ENCODE results near the gene SFRP5. TPM values are rescaled to one million over a fixed set of nuclear protein-coding genes. Genes with fewer than 3 reads are reported as not detected.

The SFRP5 gene
- total RNA-seq, 1 experiment from 2014 or later, result 3.5 TPM

DNA sequence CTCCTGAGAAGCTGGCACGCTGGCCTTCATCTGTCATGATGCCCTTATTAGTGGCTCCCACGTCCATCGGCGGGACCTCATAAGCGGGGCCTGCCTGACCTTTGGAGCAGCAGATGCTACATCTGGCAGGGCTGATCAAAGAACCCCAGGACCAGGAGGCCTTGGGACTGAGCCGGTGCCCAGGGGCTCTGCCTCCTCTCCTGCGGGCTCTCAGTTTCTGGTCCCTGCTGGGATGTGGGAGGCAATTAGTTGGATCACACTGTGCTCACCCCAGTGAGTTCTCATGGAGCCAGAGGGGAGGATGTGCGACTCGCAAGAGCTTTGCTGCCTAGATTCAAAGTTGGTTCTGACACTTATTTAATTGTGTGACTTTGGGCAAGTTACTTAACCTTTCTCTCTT is 28.7 kb upstream of the SFRP5 start:
- Mint-ChIP-seq H3K4me3 (no peak overlapping the region), H3K4me1 (peaks cover 8% of the 10 kb centered on the region)
- POLR2A ChIA-PET, result no interaction called here

DNA sequence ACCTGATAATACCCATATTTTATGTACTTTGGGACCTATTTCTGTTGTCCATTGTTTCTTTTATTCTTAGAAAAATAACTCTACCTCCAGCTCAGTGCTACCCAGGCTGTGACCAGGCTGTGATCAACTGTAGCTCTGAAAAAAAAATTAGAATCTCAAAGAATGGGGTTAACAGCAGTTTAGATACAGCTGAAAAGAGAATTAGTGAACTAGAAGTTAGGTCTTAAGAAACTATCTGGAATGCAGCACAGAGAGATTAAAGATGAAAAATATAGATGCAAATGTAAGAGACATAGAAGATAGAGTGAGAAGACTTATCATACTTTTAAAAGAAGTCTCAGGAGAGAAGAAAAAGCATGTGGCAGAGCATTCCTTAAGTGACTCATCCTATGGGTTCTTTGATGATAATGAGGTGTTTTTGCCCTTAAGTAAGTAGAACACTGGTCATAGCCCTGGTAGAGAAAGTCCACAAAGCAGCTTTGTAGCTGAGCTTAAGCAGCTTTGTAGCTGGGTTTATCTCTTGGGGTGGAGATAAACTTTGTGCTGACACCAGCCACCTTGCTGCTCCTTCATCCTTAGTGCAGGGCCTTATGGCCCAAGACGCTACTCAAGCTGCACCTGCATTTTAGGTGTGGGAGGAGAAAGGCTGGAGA is 27.3 kb upstream of the SFRP5 start:
- peaks cover 24% of the 10 kb centered on the region for H3K9me3 Mint-ChIP-seq
- H3K4me1 Mint-ChIP-seq, result no peaks in the 10 kb centered on the region
- H3K36me3 Mint-ChIP-seq, result no peaks in the 10 kb centered on the region
- ATAC-seq, result no peak
- ChIA-PET CTCF (no interaction called here), POLR2A (no interaction called here)
- no peak for DNase-seq (ENCODE audit: low spot score)
- no peak overlapping the region for H3K4me3 Mint-ChIP-seq
- H3K27ac Mint-ChIP-seq, result no peak overlapping the region
- H3K27me3 Mint-ChIP-seq (ENCODE audit: low read depth), result peaks cover 2% of the 10 kb centered on the region; the same call in 1 of the 2 replicates
- TF ChIP-seq, protein P1, sequence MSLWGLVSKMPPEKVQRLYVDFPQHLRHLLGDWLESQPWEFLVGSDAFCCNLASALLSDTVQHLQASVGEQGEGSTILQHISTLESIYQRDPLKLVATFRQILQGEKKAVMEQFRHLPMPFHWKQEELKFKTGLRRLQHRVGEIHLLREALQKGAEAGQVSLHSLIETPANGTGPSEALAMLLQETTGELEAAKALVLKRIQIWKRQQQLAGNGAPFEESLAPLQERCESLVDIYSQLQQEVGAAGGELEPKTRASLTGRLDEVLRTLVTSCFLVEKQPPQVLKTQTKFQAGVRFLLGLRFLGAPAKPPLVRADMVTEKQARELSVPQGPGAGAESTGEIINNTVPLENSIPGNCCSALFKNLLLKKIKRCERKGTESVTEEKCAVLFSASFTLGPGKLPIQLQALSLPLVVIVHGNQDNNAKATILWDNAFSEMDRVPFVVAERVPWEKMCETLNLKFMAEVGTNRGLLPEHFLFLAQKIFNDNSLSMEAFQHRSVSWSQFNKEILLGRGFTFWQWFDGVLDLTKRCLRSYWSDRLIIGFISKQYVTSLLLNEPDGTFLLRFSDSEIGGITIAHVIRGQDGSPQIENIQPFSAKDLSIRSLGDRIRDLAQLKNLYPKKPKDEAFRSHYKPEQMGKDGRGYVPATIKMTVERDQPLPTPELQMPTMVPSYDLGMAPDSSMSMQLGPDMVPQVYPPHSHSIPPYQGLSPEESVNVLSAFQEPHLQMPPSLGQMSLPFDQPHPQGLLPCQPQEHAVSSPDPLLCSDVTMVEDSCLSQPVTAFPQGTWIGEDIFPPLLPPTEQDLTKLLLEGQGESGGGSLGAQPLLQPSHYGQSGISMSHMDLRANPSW (CRISPR knock-in tag; conservative IDR thresholded peaks at IDR 0.05; ENCODE audit: low read depth), result no peak
- TF ChIP-seq NFATC4 (CRISPR knock-in tag; IDR thresholded peaks at IDR 0.05), result no peak
- no peak for TF ChIP-seq PRRX2 (CRISPR knock-in tag; IDR thresholded peaks at IDR 0.05)
- no peak for TF ChIP-seq TP53 (CRISPR knock-in tag; IDR thresholded peaks at IDR 0.05)
- TF ChIP-seq JUN (CRISPR knock-in tag; IDR thresholded peaks at IDR 0.05), result no peak

More for the DNA sequence above, 28.7 kb upstream of the SFRP5 start:
- H3K9me3 Mint-ChIP-seq, result peaks cover 24% of the 10 kb centered on the region
- TF ChIP-seq, protein P2, sequence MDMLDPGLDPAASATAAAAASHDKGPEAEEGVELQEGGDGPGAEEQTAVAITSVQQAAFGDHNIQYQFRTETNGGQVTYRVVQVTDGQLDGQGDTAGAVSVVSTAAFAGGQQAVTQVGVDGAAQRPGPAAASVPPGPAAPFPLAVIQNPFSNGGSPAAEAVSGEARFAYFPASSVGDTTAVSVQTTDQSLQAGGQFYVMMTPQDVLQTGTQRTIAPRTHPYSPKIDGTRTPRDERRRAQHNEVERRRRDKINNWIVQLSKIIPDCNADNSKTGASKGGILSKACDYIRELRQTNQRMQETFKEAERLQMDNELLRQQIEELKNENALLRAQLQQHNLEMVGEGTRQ (CRISPR knock-in tag; IDR thresholded peaks at IDR 0.05), result no peak
- TF ChIP-seq ATF1 (CRISPR knock-in tag; IDR thresholded peaks at IDR 0.05), result no peak
- TF ChIP-seq NR3C1 (CRISPR knock-in tag; conservative IDR thresholded peaks at IDR 0.05; ENCODE audit: low read depth), result no peak
- TF ChIP-seq, protein P3, sequence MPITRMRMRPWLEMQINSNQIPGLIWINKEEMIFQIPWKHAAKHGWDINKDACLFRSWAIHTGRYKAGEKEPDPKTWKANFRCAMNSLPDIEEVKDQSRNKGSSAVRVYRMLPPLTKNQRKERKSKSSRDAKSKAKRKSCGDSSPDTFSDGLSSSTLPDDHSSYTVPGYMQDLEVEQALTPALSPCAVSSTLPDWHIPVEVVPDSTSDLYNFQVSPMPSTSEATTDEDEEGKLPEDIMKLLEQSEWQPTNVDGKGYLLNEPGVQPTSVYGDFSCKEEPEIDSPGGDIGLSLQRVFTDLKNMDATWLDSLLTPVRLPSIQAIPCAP (CRISPR knock-in tag; IDR thresholded peaks at IDR 0.05), result no peak
- no peak for TF ChIP-seq GRHL2 (CRISPR knock-in tag; IDR thresholded peaks at IDR 0.05; ENCODE audit: insufficient replicate concordance, severe bottlenecking)
- no peak for TF ChIP-seq EMX1 (CRISPR knock-in tag; IDR thresholded peaks at IDR 0.05)
- TF ChIP-seq, protein P4, sequence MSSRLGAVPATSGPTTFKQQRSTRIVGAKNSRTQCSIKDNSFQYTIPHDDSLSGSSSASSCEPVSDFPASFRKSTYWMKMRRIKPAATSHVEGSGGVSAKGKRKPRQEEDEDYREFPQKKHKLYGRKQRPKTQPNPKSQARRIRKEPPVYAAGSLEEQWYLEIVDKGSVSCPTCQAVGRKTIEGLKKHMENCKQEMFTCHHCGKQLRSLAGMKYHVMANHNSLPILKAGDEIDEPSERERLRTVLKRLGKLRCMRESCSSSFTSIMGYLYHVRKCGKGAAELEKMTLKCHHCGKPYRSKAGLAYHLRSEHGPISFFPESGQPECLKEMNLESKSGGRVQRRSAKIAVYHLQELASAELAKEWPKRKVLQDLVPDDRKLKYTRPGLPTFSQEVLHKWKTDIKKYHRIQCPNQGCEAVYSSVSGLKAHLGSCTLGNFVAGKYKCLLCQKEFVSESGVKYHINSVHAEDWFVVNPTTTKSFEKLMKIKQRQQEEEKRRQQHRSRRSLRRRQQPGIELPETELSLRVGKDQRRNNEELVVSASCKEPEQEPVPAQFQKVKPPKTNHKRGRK (CRISPR knock-in tag; IDR thresholded peaks at IDR 0.05; ENCODE audit: borderline replicate concordance), result no peak
- no peak for TF ChIP-seq TP53 (CRISPR knock-in tag; IDR thresholded peaks at IDR 0.05)
- TF ChIP-seq PRRX2 (CRISPR knock-in tag; IDR thresholded peaks at IDR 0.05), result no peak
- TF ChIP-seq, protein P5, sequence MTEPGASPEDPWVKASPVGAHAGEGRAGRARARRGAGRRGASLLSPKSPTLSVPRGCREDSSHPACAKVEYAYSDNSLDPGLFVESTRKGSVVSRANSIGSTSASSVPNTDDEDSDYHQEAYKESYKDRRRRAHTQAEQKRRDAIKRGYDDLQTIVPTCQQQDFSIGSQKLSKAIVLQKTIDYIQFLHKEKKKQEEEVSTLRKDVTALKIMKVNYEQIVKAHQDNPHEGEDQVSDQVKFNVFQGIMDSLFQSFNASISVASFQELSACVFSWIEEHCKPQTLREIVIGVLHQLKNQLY (CRISPR knock-in tag; IDR thresholded peaks at IDR 0.05), result no peak
- TF ChIP-seq, protein P6, sequence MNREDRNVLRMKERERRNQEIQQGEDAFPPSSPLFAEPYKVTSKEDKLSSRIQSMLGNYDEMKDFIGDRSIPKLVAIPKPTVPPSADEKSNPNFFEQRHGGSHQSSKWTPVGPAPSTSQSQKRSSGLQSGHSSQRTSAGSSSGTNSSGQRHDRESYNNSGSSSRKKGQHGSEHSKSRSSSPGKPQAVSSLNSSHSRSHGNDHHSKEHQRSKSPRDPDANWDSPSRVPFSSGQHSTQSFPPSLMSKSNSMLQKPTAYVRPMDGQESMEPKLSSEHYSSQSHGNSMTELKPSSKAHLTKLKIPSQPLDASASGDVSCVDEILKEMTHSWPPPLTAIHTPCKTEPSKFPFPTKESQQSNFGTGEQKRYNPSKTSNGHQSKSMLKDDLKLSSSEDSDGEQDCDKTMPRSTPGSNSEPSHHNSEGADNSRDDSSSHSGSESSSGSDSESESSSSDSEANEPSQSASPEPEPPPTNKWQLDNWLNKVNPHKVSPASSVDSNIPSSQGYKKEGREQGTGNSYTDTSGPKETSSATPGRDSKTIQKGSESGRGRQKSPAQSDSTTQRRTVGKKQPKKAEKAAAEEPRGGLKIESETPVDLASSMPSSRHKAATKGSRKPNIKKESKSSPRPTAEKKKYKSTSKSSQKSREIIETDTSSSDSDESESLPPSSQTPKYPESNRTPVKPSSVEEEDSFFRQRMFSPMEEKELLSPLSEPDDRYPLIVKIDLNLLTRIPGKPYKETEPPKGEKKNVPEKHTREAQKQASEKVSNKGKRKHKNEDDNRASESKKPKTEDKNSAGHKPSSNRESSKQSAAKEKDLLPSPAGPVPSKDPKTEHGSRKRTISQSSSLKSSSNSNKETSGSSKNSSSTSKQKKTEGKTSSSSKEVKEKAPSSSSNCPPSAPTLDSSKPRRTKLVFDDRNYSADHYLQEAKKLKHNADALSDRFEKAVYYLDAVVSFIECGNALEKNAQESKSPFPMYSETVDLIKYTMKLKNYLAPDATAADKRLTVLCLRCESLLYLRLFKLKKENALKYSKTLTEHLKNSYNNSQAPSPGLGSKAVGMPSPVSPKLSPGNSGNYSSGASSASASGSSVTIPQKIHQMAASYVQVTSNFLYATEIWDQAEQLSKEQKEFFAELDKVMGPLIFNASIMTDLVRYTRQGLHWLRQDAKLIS (CRISPR knock-in tag; IDR thresholded peaks at IDR 0.05; ENCODE audit: borderline replicate concordance), result no peak
- no peak for TF ChIP-seq NR2C2 (CRISPR knock-in tag; IDR thresholded peaks at IDR 0.05)
- TF ChIP-seq, protein P7, sequence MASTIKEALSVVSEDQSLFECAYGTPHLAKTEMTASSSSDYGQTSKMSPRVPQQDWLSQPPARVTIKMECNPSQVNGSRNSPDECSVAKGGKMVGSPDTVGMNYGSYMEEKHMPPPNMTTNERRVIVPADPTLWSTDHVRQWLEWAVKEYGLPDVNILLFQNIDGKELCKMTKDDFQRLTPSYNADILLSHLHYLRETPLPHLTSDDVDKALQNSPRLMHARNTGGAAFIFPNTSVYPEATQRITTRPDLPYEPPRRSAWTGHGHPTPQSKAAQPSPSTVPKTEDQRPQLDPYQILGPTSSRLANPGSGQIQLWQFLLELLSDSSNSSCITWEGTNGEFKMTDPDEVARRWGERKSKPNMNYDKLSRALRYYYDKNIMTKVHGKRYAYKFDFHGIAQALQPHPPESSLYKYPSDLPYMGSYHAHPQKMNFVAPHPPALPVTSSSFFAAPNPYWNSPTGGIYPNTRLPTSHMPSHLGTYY (CRISPR knock-in tag; IDR thresholded peaks at IDR 0.05), result no peak
- TF ChIP-seq IRF2 (CRISPR knock-in tag; IDR thresholded peaks at IDR 0.05; ENCODE audit: borderline replicate concordance, low read depth), result no peak
- TF ChIP-seq CBFB (CRISPR knock-in tag; IDR thresholded peaks at IDR 0.05; ENCODE audit: low read depth), result no peak
- TF ChIP-seq JUN (CRISPR knock-in tag; IDR thresholded peaks at IDR 0.05), result no peak
- TF ChIP-seq ESRRA (CRISPR knock-in tag; IDR thresholded peaks at IDR 0.05; ENCODE audit: borderline replicate concordance), result no peak
- TF ChIP-seq RELA (CRISPR knock-in tag; IDR thresholded peaks at IDR 0.05; ENCODE audit: borderline replicate concordance), result no peak
- no peak for TF ChIP-seq GABPB1 (CRISPR knock-in tag; IDR thresholded peaks at IDR 0.05)
- no peak for DNase-seq (ENCODE audit: low spot score)
- H3K27me3 Mint-ChIP-seq (ENCODE audit: low read depth), result peaks cover 2% of the 10 kb centered on the region; the same call in 1 of the 2 replicates
- H3K27ac Mint-ChIP-seq, result no peak overlapping the region
- ATAC-seq, result no peak
- CTCF ChIA-PET, result no interaction called here
- H3K36me3 Mint-ChIP-seq, result no peaks in the 10 kb centered on the region
